GM18951 (cell line): ENCODE measurements around the gene PSMB9.
A peak's percentile ranks its signal among the peaks of the same experiment; 100 is the strongest.

ENCODE experiments used
- POLR2A ChIP-seq: IDR thresholded peaks from 4 replicates; pipeline ENCODE4 v1.6.1; 2011; ENCODE audit warnings: mild to moderate bottlenecking; ENCODE audit not compliant: insufficient read length, insufficient read depth; ENCODE audit errors: extremely low read depth
- in situ Hi-C: fragments of 300-500 bp; cut with MboI; formaldehyde crosslinking; loops from one replicate; pipeline ENCODE4 v1.12.0; 2022; ENCODE audit warnings: low sequenced_read_pairs, mixed read lengths, inconsistent platforms; ENCODE audit not compliant: unreplicated experiment

PSMB9 gene

GRCh38 chr6:32886681-32887383 is 32.8 kb downstream of the PSMB9 start:
- no peak for TF ChIP-seq POLR2A
- in situ Hi-C loops = loop anchor here (5.0 kb wide), 2 partner anchors 55 to 85 kb away; partner anchors contain the start of gene HLA-DMB

- in situ Hi-C loops = loop anchor here (5.0 kb wide), 2 partner anchors 55 to 85 kb away; partner anchors contain the start of gene HLA-DMB
- TF ChIP-seq POLR2A = no peak
Measured at GRCh38 chr6:32887616-32888015, 33.6 kb downstream of the PSMB9 start.

- in situ Hi-C loops = loop anchor here (5.0 kb wide), 2 partner anchors 54 to 84 kb away; partner anchors contain the start of gene HLA-DMB
- TF ChIP-seq POLR2A = no peak
Measured at GRCh38 chr6:32888576-32888975, 34.6 kb downstream of the PSMB9 start.

- in situ Hi-C loops = loop anchor here (5.0 kb wide), 2 partner anchors 53 to 83 kb away; partner anchors contain the start of gene HLA-DMB
- no peak for TF ChIP-seq POLR2A
Measured at GRCh38 chr6:32889533-32889932, 35.5 kb downstream of the PSMB9 start.

- in situ Hi-C loops = no loop called here
- no peak for TF ChIP-seq POLR2A
Measured at GRCh38 chr6:32890831-32891230, 36.8 kb downstream of the PSMB9 start.

GRCh38 chr6:32894085-32895005 is 40.4 kb downstream of the PSMB9 start:
- in situ Hi-C loops = no loop called here
- TF ChIP-seq POLR2A = peak; percentile 85

- in situ Hi-C loops = no loop called here
- no peak for TF ChIP-seq POLR2A
Measured at GRCh38 chr6:32895006-32895345, 41.0 kb downstream of the PSMB9 start.

GRCh38 chr6:32903952-32904351 is 50.0 kb downstream of the PSMB9 start:
- in situ Hi-C loops = no loop called here
- no peak for TF ChIP-seq POLR2A

- in situ Hi-C loops = no loop called here
- no peak for TF ChIP-seq POLR2A
Measured at GRCh38 chr6:32905078-32905477, 51.1 kb downstream of the PSMB9 start.

- in situ Hi-C loops = no loop called here
- TF ChIP-seq POLR2A = no peak
Measured at GRCh38 chr6:32906539-32906938, 52.5 kb downstream of the PSMB9 start.

GRCh38 chr6:32908897-32909296 is 54.9 kb downstream of the PSMB9 start:
- in situ Hi-C loops = no loop called here
- TF ChIP-seq POLR2A = no peak
